Breast epithelium (tissue), 4 donors: ENCODE data around the gene AHCYL1. TPM values are rescaled to one million over a fixed set of nuclear protein-coding genes. Genes with fewer than 3 reads are reported as not detected.

ENCODE experiments used
- DNase-seq, 2 donors: peaks; one replicate each; pipeline ENCODE4 v3.0.0-alpha.2; 2019; ENCODE audit warnings: low spot score in 2 of 2
- H3K27ac ChIP-seq, 2 donors: fragments of 200-600 bp; sonication (generic) in 1 of 2; one replicate each; pipeline ENCODE4 v1.5.1; 2016 to 2019; ENCODE audit warnings: mild to moderate bottlenecking in 1 of 2
- H3K27me3 ChIP-seq, 2 donors: fragments of 200-600 bp; sonication (generic) in 1 of 2; one replicate each; pipeline versions ENCODE4 v1.5.1 to v1.6.0; 2017 to 2019; ENCODE audit warnings: control low read depth in 1 of 2, mild to moderate bottlenecking in 1 of 2
- H3K36me3 ChIP-seq: fragments of 200-600 bp; one replicate; pipeline ENCODE4 v1.5.1; 2019
- H3K4me1 ChIP-seq, 2 donors: fragments of 200-600 bp; sonication (generic); one replicate each; pipeline ENCODE4 v1.5.1; 2016 to 2019; ENCODE audit warnings: control low read depth in 1 of 2
- H3K4me3 ChIP-seq, 3 donors: fragments of 200-600 bp; sonication (generic); 1 replicate in 2 of 3; 2 replicates in 1 of 3; pipeline ENCODE4 v1.5.1; 2016 to 2019; ENCODE audit warnings: mild to moderate bottlenecking in 3 of 3, moderate library complexity in 2 of 3
- H3K9me3 ChIP-seq, 2 donors: fragments of 200-600 bp; sonication (generic) in 1 of 2; one replicate each; pipeline ENCODE4 v1.5.1; 2016 to 2019; ENCODE audit warnings: control low read depth in 1 of 2
- CTCF ChIP-seq, 3 donors: fragments of 450-650 bp; IDR thresholded peaks; one replicate each; pipeline ENCODE4 v1.5.1; 2016 to 2017; ENCODE audit warnings: antibody characterized with exemption in 3 of 3, mild to moderate bottlenecking in 3 of 3, moderate library complexity in 3 of 3
- POLR2A ChIP-seq: fragments of 450-650 bp; IDR thresholded peaks from one replicate; pipeline ENCODE4 v1.6.1; 2016; ENCODE audit warnings: antibody characterized with exemption, mild to moderate bottlenecking, moderate library complexity
- POLR2AphosphoS5 ChIP-seq, 3 donors: sonication (generic); formaldehyde crosslinking; IDR thresholded peaks; one replicate each; pipeline ENCODE4 v1.6.1; 2017; ENCODE audit warnings: antibody characterized with exemption in 3 of 3
- intact Hi-C: fragments of 100-400 bp; cut with DNase I; formaldehyde crosslinking; loops from one replicate; pipeline ENCODE4 v1.15.1; 2023; ENCODE audit warnings: low total_unique reads
- total RNA-seq, 3 donors: library from RNA; depleted of rRNA; stranded (reverse); fragments of >200 nt; gene quantifications; one replicate each; pipeline ENCODE4 v1.1.0, GENCODE V29; 2016

Gene AHCYL1
- total RNA-seq, 3 donors from 2014 or later = 67.7 to 75.1 (median 73.8) TPM

GRCh38 chr1:109995536-109995935 lies 11.0 kb downstream of the AHCYL1 start:
- intact Hi-C loops = no loop called here
- no peak for DNase-seq
- no peaks in the 10 kb centered on the region for H3K27me3 ChIP-seq
- H3K9me3 ChIP-seq = no peaks in the 10 kb centered on the region
- H3K36me3 ChIP-seq = no peaks in the 10 kb centered on the region
- no peak overlapping the region for H3K4me3 ChIP-seq
- peak overlapping the region in 1 of 2 donors; percentile 33 for H3K27ac ChIP-seq
- TF ChIP-seq CTCF (IDR thresholded peaks at IDR 0.05) (no peak), POLR2A (no peak), POLR2AphosphoS5 (IDR thresholded peaks at IDR 0.05) (no peak)
- peaks cover 0 to 6% of the 10 kb centered on the region in 2 donors for H3K4me1 ChIP-seq

- no peak overlapping the region for H3K4me3 ChIP-seq
- peaks cover 0 to 6% of the 10 kb centered on the region in 2 donors for H3K4me1 ChIP-seq
- DNase-seq = no peak
- no peaks in the 10 kb centered on the region for H3K36me3 ChIP-seq
- no peak for TF ChIP-seq POLR2A
- TF ChIP-seq CTCF (IDR thresholded peaks at IDR 0.05) = no peak
- TF ChIP-seq POLR2AphosphoS5 (IDR thresholded peaks at IDR 0.05) = no peak
- no peak overlapping the region for H3K27ac ChIP-seq
- H3K27me3 ChIP-seq = no peaks in the 10 kb centered on the region
- H3K9me3 ChIP-seq = no peaks in the 10 kb centered on the region
- intact Hi-C loops = no loop called here
These were observed 11.9 kb downstream of the AHCYL1 start for GRCh38 chr1:109996476-109996875.

GRCh38 chr1:109997204-109997866 lies 12.8 kb downstream of the AHCYL1 start:
- no peaks in the 10 kb centered on the region for H3K9me3 ChIP-seq
- no peak for TF ChIP-seq POLR2AphosphoS5 (IDR thresholded peaks at IDR 0.05)
- no peak for TF ChIP-seq CTCF (IDR thresholded peaks at IDR 0.05)
- TF ChIP-seq POLR2A = no peak
- no peak for DNase-seq
- intact Hi-C loops = no loop called here
- H3K4me1 ChIP-seq = peaks cover 0 to 6% of the 10 kb centered on the region in 2 donors
- no peak overlapping the region for H3K4me3 ChIP-seq
- no peaks in the 10 kb centered on the region for H3K36me3 ChIP-seq
- H3K27me3 ChIP-seq = no peaks in the 10 kb centered on the region
- H3K27ac ChIP-seq = no peak overlapping the region

- H3K9me3 ChIP-seq = no peaks in the 10 kb centered on the region
These were observed 13.3 kb downstream of the AHCYL1 start for GRCh38 chr1:109997867-109998229.

More at GRCh38 chr1:109997867-109998229, 13.3 kb downstream of the AHCYL1 start:
- no peak for TF ChIP-seq POLR2A
- TF ChIP-seq POLR2AphosphoS5 (IDR thresholded peaks at IDR 0.05) = no peak
- no peak for TF ChIP-seq CTCF (IDR thresholded peaks at IDR 0.05)
- peaks cover 0 to 6% of the 10 kb centered on the region in 2 donors for H3K4me1 ChIP-seq
- intact Hi-C loops = no loop called here
- H3K36me3 ChIP-seq = no peaks in the 10 kb centered on the region
- H3K27me3 ChIP-seq = no peaks in the 10 kb centered on the region
- DNase-seq = no peak
- H3K4me3 ChIP-seq = no peak overlapping the region
- no peak overlapping the region for H3K27ac ChIP-seq
